Measurements from ENCODE around the gene RXFP4. TPM values are rescaled to one million over a fixed set of nuclear protein-coding genes. Genes with fewer than 3 reads are reported as not detected.
A peak's percentile ranks its signal among the peaks of the same experiment; 100 is the strongest.

The RXFP4 gene
- total RNA-seq, 2 experiments from 2014 or later, result 0.34 TPM; not detected in 1

DNA sequence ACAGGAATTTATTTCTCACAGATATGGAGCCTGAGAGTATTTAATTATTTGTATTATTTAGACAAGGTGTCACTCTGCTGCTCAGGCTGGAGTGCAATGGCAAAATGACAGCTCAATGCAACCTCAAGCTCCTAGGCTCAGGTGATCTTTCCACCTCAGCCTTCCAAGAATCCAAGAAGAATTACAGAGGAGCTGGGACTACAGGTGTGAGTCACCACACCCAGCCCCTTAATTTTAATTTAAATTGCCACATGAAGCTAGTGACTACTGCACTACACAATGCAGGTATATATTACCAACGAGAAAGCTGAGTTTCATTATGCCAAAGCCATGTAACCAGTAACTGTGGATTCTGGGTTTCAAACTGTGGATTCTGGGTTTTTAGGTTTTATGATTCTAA is 9.4 kb upstream of the RXFP4 start:
- Histone ChIP-seq H3K79me2 (ENCODE audit: insufficient read depth, low read depth, low read length) (peaks cover 64% of the 10 kb centered on the region), H3K4me1 (ENCODE audit: insufficient read depth, low read length, poor library complexity, severe bottlenecking) (peaks cover 42% of the 10 kb centered on the region), H3K4me2 (ENCODE audit: low read length) (peak overlapping the region; percentile 74), H3K27ac (ENCODE audit: low read depth, low read length, poor library complexity, severe bottlenecking) (no peak overlapping the region), H2AFZ (ENCODE audit: low read length) (no peak overlapping the region), H3K9me3 (ENCODE audit: low read length) (no peaks in the 10 kb centered on the region), H3K4me3 (ENCODE audit: low read depth, low read length, poor library complexity, severe bottlenecking) (peak overlapping the region; percentile 87), H3K9me2 (ENCODE audit: insufficient read depth, low read length) (no peaks in the 10 kb centered on the region), H4K20me1 (ENCODE audit: insufficient read depth, low read length) (peaks cover 24% of the 10 kb centered on the region), H3K36me3 (ENCODE audit: insufficient read depth, low read length) (peaks cover 69% of the 10 kb centered on the region)
- intact Hi-C loops (cut with micrococcal nuclease; ENCODE audit: unreplicated experiment), result no loop called here
- POLR2A ChIA-PET, result interaction anchor here (0.8 to 4.1 kb wide), 6 partner anchors 15 to 89 kb away, joined by 3 to 19 read pairs (median 6); partner anchors contain the start of genes GON4L and SSR2
- BruUV-seq (replicated peaks), result no TSS peak
- TF ChIP-seq CTCF (conservative IDR thresholded peaks at IDR 0.05; ENCODE audit: low read length) (no peak), EZH2phosphoT487 (IDR thresholded peaks at IDR 0.05; ENCODE audit: borderline replicate concordance, low read depth, low read length) (no peak)
- CTCF ChIA-PET (ENCODE audit: unreplicated experiment), result no interaction called here
- no peak for DNase-seq (ENCODE audit: low spot score)

- BruUV-seq (replicated peaks), result no TSS peak
- H3K9me3 ChIP-seq (ENCODE audit: low read length), result no peaks in the 10 kb centered on the region
- H2AFZ ChIP-seq (ENCODE audit: low read length), result no peak overlapping the region
- H3K36me3 ChIP-seq (ENCODE audit: insufficient read depth, low read length), result peaks cover 65% of the 10 kb centered on the region
- peaks cover 42% of the 10 kb centered on the region for H3K4me1 ChIP-seq (ENCODE audit: insufficient read depth, low read length, poor library complexity, severe bottlenecking)
- TF ChIP-seq CTCF (conservative IDR thresholded peaks at IDR 0.05; ENCODE audit: low read length), result no peak
- TF ChIP-seq EZH2phosphoT487 (IDR thresholded peaks at IDR 0.05; ENCODE audit: borderline replicate concordance, low read depth, low read length), result no peak
- ChIA-PET CTCF (ENCODE audit: unreplicated experiment) (no interaction called here), POLR2A (interaction anchor here (0.8 to 4.1 kb wide), 8 partner anchors 15 to 88 kb away, joined by 3 to 19 read pairs (median 4); partner anchors contain the start of genes GON4L and SSR2)
- H3K9me2 ChIP-seq (ENCODE audit: insufficient read depth, low read length), result no peaks in the 10 kb centered on the region
- H3K4me3 ChIP-seq (ENCODE audit: low read depth, low read length, poor library complexity, severe bottlenecking), result peak overlapping the region; percentile 87
- H4K20me1 ChIP-seq (ENCODE audit: insufficient read depth, low read length), result peaks cover 24% of the 10 kb centered on the region
- intact Hi-C loops (cut with micrococcal nuclease; ENCODE audit: unreplicated experiment), result no loop called here
- DNase-seq (ENCODE audit: low spot score), result no peak
- peak overlapping the region; percentile 74 for H3K4me2 ChIP-seq (ENCODE audit: low read length)
- no peak overlapping the region for H3K27ac ChIP-seq (ENCODE audit: low read depth, low read length, poor library complexity, severe bottlenecking)
- peaks cover 63% of the 10 kb centered on the region for H3K79me2 ChIP-seq (ENCODE audit: insufficient read depth, low read depth, low read length)
These were observed 9.0 kb upstream of the RXFP4 start for GRCh38 chr1:155932487-155932886.

DNA sequence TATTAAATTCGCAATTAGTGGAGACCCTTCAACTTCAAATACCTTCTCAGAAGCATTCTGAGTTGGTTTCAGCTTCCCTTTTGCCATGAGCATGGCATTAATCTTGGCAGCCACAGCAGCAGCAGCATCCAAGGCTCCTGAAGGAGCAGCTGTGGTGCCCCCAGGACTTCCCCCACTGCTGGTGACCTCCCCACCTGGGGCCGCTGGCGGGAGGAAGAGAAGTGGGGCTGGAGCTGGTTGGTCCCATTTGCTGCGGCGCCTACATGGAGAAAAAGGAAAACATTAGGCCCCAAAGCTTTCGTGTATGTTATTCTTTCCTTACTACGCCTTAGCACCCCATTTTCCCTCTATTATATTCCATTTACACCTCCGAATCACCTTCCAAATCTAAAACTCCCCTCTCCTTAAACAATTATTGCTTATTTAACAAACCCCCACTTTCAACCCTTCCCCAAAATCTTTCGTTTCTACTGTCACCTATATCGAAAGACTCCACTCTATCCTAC is 7.8 kb upstream of the RXFP4 start:
- intact Hi-C loops (cut with micrococcal nuclease; ENCODE audit: unreplicated experiment), result loop anchor here (2.0 kb wide), 2 partner anchors 75 to 121 kb away; partner anchors contain the start of genes LAMTOR2 and SYT11
- Histone ChIP-seq H3K9me3 (ENCODE audit: low read length) (no peaks in the 10 kb centered on the region), H3K9me2 (ENCODE audit: insufficient read depth, low read length) (no peaks in the 10 kb centered on the region), H3K27ac (ENCODE audit: low read depth, low read length, poor library complexity, severe bottlenecking) (peak overlapping the region; percentile 82), H4K20me1 (ENCODE audit: insufficient read depth, low read length) (peaks cover 24% of the 10 kb centered on the region), H3K36me3 (ENCODE audit: insufficient read depth, low read length) (peaks cover 54% of the 10 kb centered on the region), H2AFZ (ENCODE audit: low read length) (no peak overlapping the region), H3K4me2 (ENCODE audit: low read length) (peak overlapping the region; percentile 74), H3K4me1 (ENCODE audit: insufficient read depth, low read length, poor library complexity, severe bottlenecking) (peaks cover 50% of the 10 kb centered on the region), H3K4me3 (ENCODE audit: low read depth, low read length, poor library complexity, severe bottlenecking) (peak overlapping the region; percentile 87), H3K79me2 (ENCODE audit: insufficient read depth, low read depth, low read length) (peaks cover 53% of the 10 kb centered on the region)
- no TSS peak for BruUV-seq (replicated peaks)
- CTCF ChIA-PET (ENCODE audit: unreplicated experiment), result interaction anchor here (2.2 kb wide), 1 partner anchor 56 kb away, joined by 6 read pairs; no protein-coding TSS in a partner anchor
- DNase-seq (ENCODE audit: low spot score), result peak; percentile 54
- TF ChIP-seq CTCF (conservative IDR thresholded peaks at IDR 0.05; ENCODE audit: low read length), result no peak
- no peak for TF ChIP-seq EZH2phosphoT487 (IDR thresholded peaks at IDR 0.05; ENCODE audit: borderline replicate concordance, low read depth, low read length)
- POLR2A ChIA-PET, result interaction anchor here (0.6 to 4.1 kb wide), 12 partner anchors 12 to 346 kb away, joined by 3 to 19 read pairs (median 3); partner anchors contain the start of gene ARHGEF2

All from OCI-LY7 (cell line).